GM12878 (cell line): ENCODE results near the gene ZNF804B. TPM values are rescaled to one million over a fixed set of nuclear protein-coding genes. Genes with fewer than 3 reads are reported as not detected.

Source experiments
- ATAC-seq: fragments of 200-7000 bp; cut with Tn5 transposase; 3 replicates; pipeline ENCODE4 v1.9.1; 2020; ENCODE audit warnings: mild to moderate bottlenecking, moderate library complexity
- BruUV-seq: library from RNA; stranded (reverse); fragments of 400-500 nt; replicated peaks from 2 replicates; lab custom pipeline; 2021; lab: Mats Ljungman, UMichigan
- CTCF ChIA-PET: fragments of 300-600 bp; sonication (Branson Sonifier 250); formaldehyde crosslinking; extraction: SDS; loops from one replicate; lab custom pipeline; 2021; ENCODE audit warnings: inconsistent platforms; lab: Yijun Ruan, JAX
- POLR2A ChIA-PET: fragments of 350-600 bp; formaldehyde crosslinking; extraction: SDS; loops from one replicate; lab custom pipeline; 2021; ENCODE audit warnings: inconsistent platforms; lab: Charles Lee
- RAD21 ChIA-PET: fragments of 300-600 bp; sonication (Branson Sonifier 250); formaldehyde crosslinking; loops from one replicate; lab custom pipeline; 2023; ENCODE audit warnings: antibody characterized with exemption; ENCODE audit not compliant: unreplicated experiment; lab: Charles Lee
- SMC1A ChIA-PET: fragments of 300-600 bp; sonication (Branson Sonifier 250); formaldehyde crosslinking; loops from one replicate; lab custom pipeline; 2023; ENCODE audit not compliant: unreplicated experiment, uncharacterized antibody; lab: Charles Lee
- DNase-seq: peaks from one replicate; pipeline ENCODE4 v3.0.0-alpha.2; 2011; ENCODE audit warnings: low read depth, low spot score
- FAIRE-seq: peaks from 3 replicates; lab custom pipeline; 2011; peaks lifted over from hg19 to GRCh38; lab: Jason Lieb, UNC
- H2AFZ ChIP-seq: 2 replicates; pipeline ENCODE4 v1.6.0; 2011; ENCODE audit warnings: low read depth, low read length, control low read depth; ENCODE audit not compliant: control insufficient read depth
- H3K27ac ChIP-seq: 2 replicates; pipeline ENCODE4 v1.5.1; 2011; ENCODE audit warnings: control low read depth; ENCODE audit not compliant: control insufficient read depth, insufficient read depth
- H3K27me3 ChIP-seq, 2 experiments: replicated peaks in 1 of 2; 2 replicates each; pipeline versions ENCODE4 v1.6.0 to v1.6.1; 2011; ENCODE audit warnings: low read length in 1 of 2; ENCODE audit not compliant: control insufficient read depth in 2 of 2, insufficient read depth in 2 of 2
- H3K36me3 ChIP-seq, 2 experiments: 2 replicates each; pipeline ENCODE4 v1.5.1; 2011; ENCODE audit warnings: low read length in 1 of 2; ENCODE audit not compliant: control insufficient read depth in 2 of 2, insufficient read depth in 2 of 2
- H3K4me1 ChIP-seq: 2 replicates; pipeline ENCODE4 v1.6.1; 2011; ENCODE audit warnings: mild to moderate bottlenecking, low read length, moderate library complexity, mixed read lengths; ENCODE audit not compliant: control insufficient read depth, insufficient read depth
- H3K4me2 ChIP-seq: 2 replicates; pipeline ENCODE4 v1.6.0; 2011; ENCODE audit warnings: control low read depth; ENCODE audit not compliant: control insufficient read depth, insufficient read depth
- H3K4me3 ChIP-seq: fragments of 200-600 bp; sonication (generic); 2 replicates; pipeline ENCODE4 v1.5.1; 2016
- H3K79me2 ChIP-seq: 2 replicates; pipeline ENCODE4 v1.6.0; 2011; ENCODE audit warnings: low read length; ENCODE audit not compliant: control insufficient read depth, insufficient read depth
- H3K9ac ChIP-seq: 2 replicates; pipeline ENCODE4 v1.8.0; 2011; ENCODE audit warnings: low read length, control low read depth, mixed read lengths; ENCODE audit not compliant: control insufficient read depth, insufficient read depth
- H3K9me3 ChIP-seq: replicated peaks from 3 replicates; pipeline ENCODE4 v1.5.1; 2011; ENCODE audit warnings: mild to moderate bottlenecking, low read length; ENCODE audit not compliant: control insufficient read depth, insufficient read depth
- H4K20me1 ChIP-seq: 2 replicates; pipeline ENCODE4 v1.6.0; 2011; ENCODE audit not compliant: control insufficient read depth, insufficient read depth
- BCLAF1 ChIP-seq: fragments of 450-650 bp; IDR thresholded peaks from 2 replicates; pipeline ENCODE4 v1.6.1; 2017; ENCODE audit warnings: antibody characterized with exemption, mild to moderate bottlenecking, moderate library complexity
- CBFB ChIP-seq: IDR thresholded peaks from 2 replicates; pipeline ENCODE4 v1.6.1; 2016; ENCODE audit warnings: antibody characterized with exemption, low read depth
- HDAC2 ChIP-seq: fragments of 200-600 bp; sonication (generic); IDR thresholded peaks from 2 replicates; pipeline ENCODE4 v1.6.1; 2017
- MTA2 ChIP-seq: fragments of 450-650 bp; IDR thresholded peaks from 2 replicates; pipeline ENCODE4 v1.6.1; 2016; ENCODE audit warnings: low read depth, mild to moderate bottlenecking, moderate library complexity
- PAX5 ChIP-seq: IDR thresholded peaks from 2 replicates; pipeline ENCODE4 v1.6.1; 2011; ENCODE audit warnings: low read depth, low read length, borderline replicate concordance
- POLR2A ChIP-seq: IDR thresholded peaks from 2 replicates; pipeline ENCODE4 v1.6.1; 2011; ENCODE audit warnings: low read depth, mild to moderate bottlenecking, low read length
- RFX5 ChIP-seq: IDR thresholded peaks from 2 replicates; pipeline ENCODE4 v1.6.1; 2011; ENCODE audit warnings: low read depth, low read length, improper control_type of control experiment
- SIX5 ChIP-seq: IDR thresholded peaks from 2 replicates; pipeline ENCODE4 v1.6.1; 2011; ENCODE audit warnings: mild to moderate bottlenecking, low read depth, low read length, moderate library complexity; ENCODE audit not compliant: severe bottlenecking
- SP1 ChIP-seq: IDR thresholded peaks from one replicate; pipeline ENCODE4 v1.6.1; 2011; ENCODE audit warnings: low read depth, low read length
- TAF1 ChIP-seq: IDR thresholded peaks from 2 replicates; pipeline ENCODE4 v1.6.1; 2011; ENCODE audit warnings: mild to moderate bottlenecking, low read depth, low read length, borderline replicate concordance
- ZZZ3 ChIP-seq: IDR thresholded peaks from 2 replicates; pipeline ENCODE4 v1.6.1; 2011; ENCODE audit warnings: low read depth; ENCODE audit not compliant: control insufficient read depth, insufficient read length
- WGBS: methylation state at CpG from one replicate; pipeline ENCODE4 v1.1.6; 2016; ENCODE audit warnings: low lambda C conversion rate; ENCODE audit not compliant: insufficient replicate concordance, insufficient coverage; ENCODE audit errors: missing lambda C conversion rate; 5-methylcytosine and 5-hydroxymethylcytosine counted together
- in situ Hi-C: fragments of 300-500 bp; cut with MboI; formaldehyde crosslinking; loops from 9 replicates; pipeline ENCODE4 v1.14.3; 2018; ENCODE audit warnings: mixed read lengths
- intact Hi-C: fragments of 100-400 bp; cut with micrococcal nuclease; formaldehyde crosslinking; loops from one replicate; pipeline ENCODE4 v1.14.2; 2022; ENCODE audit not compliant: unreplicated experiment
- polyA plus RNA-seq, 11 experiments: library from polyadenylated mRNA; depleted of rRNA in 4 of 11; unstranded in 6 of 11; stranded (reverse) in 5 of 11; fragments of >200 nt; fragmentation: Nextera tagmentation in 4 of 11; fragmentation: Illumina TruSeq in 1 of 11; extraction: Ambion mirVana in 4 of 11; extraction: Trizol in 1 of 11; gene quantifications; 1 replicate in 1 of 11; 2 replicates in 10 of 11; pipeline versions ENCODE4 v1.2.1 to v1.2.3, GENCODE V29; 2011 to 2016; ENCODE audit warnings: inconsistent platforms in 2 of 11, missing spikeins in 2 of 11, low read depth in 1 of 11
- total RNA-seq, 4 experiments: library from RNA; depleted of rRNA in 3 of 4; stranded (reverse); fragments of >200 nt in 3 of 4; fragmentation: Illumina TruSeq in 1 of 4; extraction: Trizol in 1 of 4; gene quantifications; 2 replicates each; pipeline versions ENCODE4 v1.2.1 to v1.2.3, GENCODE V29; 2013 to 2021
- TF ChIP-seq, protein P1 (sequence below): IDR thresholded peaks from 2 replicates; pipeline ENCODE4 v1.6.1; 2011; ENCODE audit warnings: borderline replicate concordance, low read depth, mild to moderate bottlenecking, moderate library complexity, mixed read lengths, low read length; ENCODE audit not compliant: insufficient read depth; ENCODE audit errors: extremely low read length

Gene ZNF804B
- total and polyA plus RNA-seq, 10 of the 15 experiments (the other 5 are each of a cell fraction or from before 2014, with no cell fraction given): not detected

DNA sequence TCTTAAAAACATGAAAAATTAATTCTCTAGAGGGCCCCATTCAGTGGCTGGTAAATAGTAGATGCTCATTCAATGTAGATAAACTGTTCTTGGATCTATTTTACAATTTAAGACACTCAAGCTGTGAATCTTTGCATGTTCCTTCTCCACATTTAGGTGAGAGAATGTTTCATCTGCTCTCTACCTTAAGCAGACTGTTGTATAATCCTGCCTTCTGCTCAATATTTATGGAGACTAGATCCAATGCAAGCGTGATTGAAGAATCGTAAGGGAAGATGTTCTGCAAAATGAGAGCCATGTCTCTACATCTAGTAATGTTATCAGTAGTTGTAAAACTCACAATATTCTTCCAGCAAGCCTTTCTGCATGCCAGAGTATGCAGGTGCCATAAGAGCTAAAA lies 151.0 kb downstream of the ZNF804B start:
- DNase-seq (no peak), FAIRE-seq (no peak), ATAC-seq (no peak)
- Histone ChIP-seq H3K9ac (no peak overlapping the region), H3K4me1 (no peaks in the 10 kb centered on the region), H3K4me2 (no peak overlapping the region), H3K9me3 (no peaks in the 10 kb centered on the region), H4K20me1 (no peaks in the 10 kb centered on the region), H3K27me3 (no peaks in the 10 kb centered on the region), H3K79me2 (no peaks in the 10 kb centered on the region), H3K27ac (no peak overlapping the region), H3K36me3 (no peaks in the 10 kb centered on the region), H2AFZ (no peak overlapping the region), H3K4me3 (no peak overlapping the region)
- ChIA-PET CTCF (no interaction called here), RAD21 (no interaction called here), SMC1A (interaction anchor here (0.9 kb wide), 1 partner anchor 9 kb away, joined by 3 read pairs; no protein-coding TSS in a partner anchor), POLR2A (no interaction called here)
- in situ Hi-C loops (no loop called here), intact Hi-C loops (no loop called here)
- TF ChIP-seq ZZZ3: no peak
- no peak for TF ChIP-seq SP1
- no peak for TF ChIP-seq SIX5
- no peak for TF ChIP-seq BCLAF1
- TF ChIP-seq, protein P1, sequence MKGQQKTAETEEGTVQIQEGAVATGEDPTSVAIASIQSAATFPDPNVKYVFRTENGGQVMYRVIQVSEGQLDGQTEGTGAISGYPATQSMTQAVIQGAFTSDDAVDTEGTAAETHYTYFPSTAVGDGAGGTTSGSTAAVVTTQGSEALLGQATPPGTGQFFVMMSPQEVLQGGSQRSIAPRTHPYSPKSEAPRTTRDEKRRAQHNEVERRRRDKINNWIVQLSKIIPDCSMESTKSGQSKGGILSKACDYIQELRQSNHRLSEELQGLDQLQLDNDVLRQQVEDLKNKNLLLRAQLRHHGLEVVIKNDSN: no peak
- no peak for TF ChIP-seq MTA2
- no peak for TF ChIP-seq HDAC2
- no peak for TF ChIP-seq RFX5
- no peak for TF ChIP-seq TAF1
- TF ChIP-seq POLR2A: no peak
- no peak for TF ChIP-seq CBFB
- no peak for TF ChIP-seq PAX5
- WGBS: 15% methylated on average over 2 of the region's 2 CpGs
- no TSS peak for BruUV-seq
